ENCODE results near the gene KRT9.
"Not testable (repeated sequence)": the region's sequence is repeated elsewhere in the genome, so short reads cannot be mapped to it uniquely, and the experiment has no call there.

KRT9 gene

GRCh38 chr17:41542786-41543185 is 29.1 kb downstream of the KRT9 start:
- DNase-seq: not testable (repeated sequence)

- no peak for DNase-seq
These were observed 29.5 kb downstream of the KRT9 start for GRCh38 chr17:41542357-41542756.

GRCh38 chr17:41540921-41541625 is 30.8 kb downstream of the KRT9 start:
- DNase-seq: no peak

- no peak for DNase-seq
These were observed 31.7 kb downstream of the KRT9 start for GRCh38 chr17:41539979-41540701.

- DNase-seq: no peak
These were observed 32.8 kb downstream of the KRT9 start for GRCh38 chr17:41539071-41539492.

- no peak for DNase-seq
These were observed 33.3 kb downstream of the KRT9 start for GRCh38 chr17:41538565-41538991.

GRCh38 chr17:41537990-41538389 is 33.9 kb downstream of the KRT9 start:
- DNase-seq: no peak

- no peak for DNase-seq
These were observed 34.3 kb downstream of the KRT9 start for GRCh38 chr17:41537614-41537954.

GRCh38 chr17:41536741-41537613 is 34.9 kb downstream of the KRT9 start:
- no peak for DNase-seq

- DNase-seq: no peak
These were observed 35.9 kb downstream of the KRT9 start for GRCh38 chr17:41535764-41536481.

GRCh38 chr17:41534899-41535546 is 36.8 kb downstream of the KRT9 start:
- DNase-seq: no peak

- no peak for DNase-seq
These were observed 38.2 kb downstream of the KRT9 start for GRCh38 chr17:41533613-41534012.

GRCh38 chr17:41532947-41533570 is 38.8 kb downstream of the KRT9 start:
- no peak for DNase-seq

- DNase-seq: no peak
These were observed 39.9 kb downstream of the KRT9 start for GRCh38 chr17:41531993-41532392.

- no peak for DNase-seq
These were observed 41.5 kb downstream of the KRT9 start for GRCh38 chr17:41530062-41531048.

GRCh38 chr17:41529491-41529915 is 42.4 kb downstream of the KRT9 start:
- DNase-seq: no peak

- no peak for DNase-seq
These were observed 42.9 kb downstream of the KRT9 start for GRCh38 chr17:41528959-41529353.

GRCh38 chr17:41527063-41528023 is 44.5 kb downstream of the KRT9 start:
- DNase-seq: no peak

- no peak for DNase-seq
These were observed 47.6 kb downstream of the KRT9 start for GRCh38 chr17:41524261-41524660.

Measured in NCI-H524 treated with DMSO at 0.1 percent for 48 hours (cell line).